B cell (primary cell): ENCODE results near the gene POLK. TPM values are rescaled to one million over a fixed set of nuclear protein-coding genes. Genes with fewer than 3 reads are reported as not detected.
"Not testable (repeated sequence)": the region's sequence is repeated elsewhere in the genome, so short reads cannot be mapped to it uniquely, and the experiment has no call there.

Source experiments
- ATAC-seq: fragments of 200-7000 bp; cut with Tn5 transposase; one replicate; pipeline ENCODE4 v1.10.0; 2021; ENCODE audit warnings: low read depth, mild to moderate bottlenecking, moderate number of reproducible peaks, moderate library complexity
- CTCF ChIA-PET: fragments of 350-600 bp; sonication (Branson Sonifier 250); formaldehyde crosslinking; loops from one replicate; lab custom pipeline; 2021; ENCODE audit warnings: antibody characterized with exemption, inconsistent platforms; lab: Charles Lee
- POLR2A ChIA-PET: fragments of 350-600 bp; sonication (Branson Sonifier 250); formaldehyde crosslinking; loops from one replicate; lab custom pipeline; 2021; ENCODE audit warnings: antibody characterized with exemption; lab: Charles Lee
- DNase-seq: peaks from one replicate; pipeline ENCODE4 v3.0.0; 2013
- H2AFZ ChIP-seq: 2 replicates; pipeline ENCODE4 v1.6.1; 2012; ENCODE audit warnings: mild to moderate bottlenecking, low read depth, low read length; ENCODE audit not compliant: insufficient read depth, poor library complexity, severe bottlenecking
- H3K27ac ChIP-seq, 2 donors: 1 replicate in 1 of 2; 2 replicates in 1 of 2; pipeline ENCODE4 v1.5.1; 2012 to 2013; ENCODE audit warnings: low read length in 2 of 2, mild to moderate bottlenecking in 2 of 2, moderate library complexity in 1 of 2
- H3K27me3 ChIP-seq, 4 experiments: fragments of 200-600 bp in 1 of 4; sonication (generic) in 1 of 4; replicated peaks in 1 of 4; 1 replicate in 2 of 4; 2 replicates in 2 of 4; pipeline versions ENCODE4 v1.6.1 to v1.7.0; 2013 to 2016; ENCODE audit warnings: low read length in 3 of 4, mild to moderate bottlenecking in 2 of 4, mixed read lengths in 1 of 4, moderate library complexity in 1 of 4; ENCODE audit not compliant: insufficient read depth in 4 of 4, control insufficient read depth in 3 of 4; ENCODE audit errors: control extremely low read depth in 1 of 4
- H3K36me3 ChIP-seq, 2 experiments: replicated peaks in 1 of 2; 1 replicate in 1 of 2; 2 replicates in 1 of 2; pipeline versions ENCODE4 v1.6.1 to v1.7.1; 2013; ENCODE audit warnings: low read length in 1 of 2; ENCODE audit not compliant: insufficient read depth in 2 of 2, control insufficient read depth in 1 of 2; ENCODE audit errors: control extremely low read depth in 1 of 2, extremely low read depth in 1 of 2
- H3K4me1 ChIP-seq, 2 donors: fragments of 200-600 bp in 1 of 2; sonication (generic) in 1 of 2; 1 replicate in 1 of 2; 2 replicates in 1 of 2; pipeline versions ENCODE4 v1.5.1 to v1.6.1; 2013 to 2017; ENCODE audit warnings: low read length in 2 of 2; ENCODE audit not compliant: control insufficient read depth in 2 of 2, insufficient read depth in 2 of 2
- H3K4me2 ChIP-seq: replicated peaks from 2 replicates; pipeline ENCODE3; 2012; ENCODE audit warnings: mild to moderate bottlenecking, low read depth, low read length; ENCODE audit not compliant: poor library complexity, severe bottlenecking
- H3K4me3 ChIP-seq, 5 experiments: fragments of 200-600 bp in 1 of 5; sonication (generic) in 1 of 5; 1 replicate in 3 of 5; 2 replicates in 2 of 5; pipeline versions ENCODE4 v1.5.1 to v1.7.0; 2011 to 2016; ENCODE audit warnings: low read length in 4 of 5, mild to moderate bottlenecking in 4 of 5, low read depth in 2 of 5, control low read depth in 1 of 5, moderate library complexity in 1 of 5; ENCODE audit not compliant: insufficient read depth in 1 of 5; ENCODE audit errors: control extremely low read depth in 1 of 5, extremely low read depth in 1 of 5
- H3K79me2 ChIP-seq: fragments of 200-600 bp; sonication (generic); one replicate; pipeline ENCODE4 v1.6.0; 2016; ENCODE audit warnings: low read length; ENCODE audit not compliant: control insufficient read depth, insufficient read depth
- H3K9ac ChIP-seq: fragments of 200-600 bp; sonication (generic); 2 replicates; pipeline ENCODE4 v1.6.1; 2017; ENCODE audit warnings: mild to moderate bottlenecking, low read length, moderate library complexity
- H3K9me3 ChIP-seq, 3 donors: one replicate each; pipeline versions ENCODE4 v1.6.1 to v1.7.1; 2013; ENCODE audit warnings: low read length in 2 of 3; ENCODE audit not compliant: control insufficient read depth in 2 of 3, insufficient read depth in 1 of 3; ENCODE audit errors: control extremely low read depth in 1 of 3
- H4K20me1 ChIP-seq: 2 replicates; pipeline ENCODE4 v1.6.0; 2012; ENCODE audit warnings: mild to moderate bottlenecking, low read length; ENCODE audit not compliant: insufficient read depth, control insufficient read depth, poor library complexity, severe bottlenecking
- H3K27ac Mint-ChIP-seq: one replicate; pipeline ENCODE4 v1.8.0; 2021; ENCODE audit warnings: mixed read lengths
- H3K27me3 Mint-ChIP-seq: one replicate; pipeline ENCODE4 v1.8.0; 2021; ENCODE audit warnings: mixed read lengths
- H3K4me1 Mint-ChIP-seq: one replicate; pipeline ENCODE4 v1.8.0; 2021; ENCODE audit warnings: mixed read lengths
- H3K4me3 Mint-ChIP-seq: one replicate; pipeline ENCODE4 v1.8.0; 2021; ENCODE audit warnings: mixed read lengths
- H3K9me3 Mint-ChIP-seq: one replicate; pipeline ENCODE4 v1.8.0; 2022; ENCODE audit warnings: mixed read lengths; ENCODE audit not compliant: insufficient read depth
- EZH2 ChIP-seq: IDR thresholded peaks from 2 replicates; pipeline ENCODE4 v1.6.1; 2012; ENCODE audit warnings: borderline replicate concordance, low read depth, mild to moderate bottlenecking, moderate library complexity, low read length; ENCODE audit not compliant: insufficient read depth, poor library complexity, severe bottlenecking
- WGBS: methylation state at CpG from one replicate; pipeline ENCODE4 v1.1.5; 2013; ENCODE audit warnings: missing lambda C conversion rate; ENCODE audit not compliant: insufficient coverage; 5-methylcytosine and 5-hydroxymethylcytosine counted together
- intact Hi-C: fragments of 100-400 bp; cut with micrococcal nuclease; formaldehyde crosslinking; loops from one replicate; pipeline ENCODE4 v1.10.0; 2022
- polyA plus RNA-seq: library from polyadenylated mRNA; depleted of rRNA; stranded (reverse); fragments of >200 nt; gene quantifications from 2 replicates; pipeline ENCODE4 v1.2.3, GENCODE V29; 2012
- total RNA-seq, 2 donors: library from RNA; stranded (reverse); fragments of 120-200 nt in 1 of 2; gene quantifications; 1 replicate in 1 of 2; 2 replicates in 1 of 2; pipeline versions ENCODE4 v1.2.3 to v1.2.4, GENCODE V29; 2013 to 2022
- TF ChIP-seq, protein P1 (sequence below): fragments of 200-600 bp; IDR thresholded peaks from one replicate; pipeline ENCODE4 v1.8.0; 2022; ENCODE audit warnings: antibody characterized with exemption, mild to moderate bottlenecking

POLK gene
- total and polyA plus RNA-seq, 2 donors (not counting 1 experiment from before 2014, with no cell fraction given) = 13.8 to 41.6 TPM

DNA sequence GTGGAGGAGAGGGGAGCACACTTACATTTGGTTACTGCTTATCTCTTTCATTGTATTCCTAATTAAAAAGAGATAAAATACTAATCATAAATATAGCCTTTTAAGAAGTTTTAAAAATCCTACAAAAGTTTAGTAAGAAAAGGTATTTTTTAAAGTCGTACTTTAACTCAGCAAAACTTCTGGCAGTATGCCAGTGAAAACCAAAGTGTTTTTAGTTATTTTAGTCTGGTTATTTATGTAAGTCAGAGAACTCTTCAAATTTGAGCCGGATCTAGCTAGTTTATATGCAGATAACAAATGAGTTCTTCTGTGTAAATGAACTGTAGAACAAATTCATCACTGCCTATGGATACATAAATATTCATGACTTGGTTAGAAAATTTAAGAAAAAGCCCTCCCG is 63.1 kb downstream of the POLK start:
- H3K27me3 ChIP-seq = no peaks in the 10 kb centered on the region
- H3K4me1 Mint-ChIP-seq = peaks cover 33% of the 10 kb centered on the region
- peaks cover 8 to 13% of the 10 kb centered on the region in 2 experiments for H3K36me3 ChIP-seq
- H3K27me3 Mint-ChIP-seq = no peaks in the 10 kb centered on the region
- WGBS = 40% methylated on average over 1 of the region's 3 CpGs
- peak overlapping the region; percentile 60 for H3K27ac Mint-ChIP-seq
- H3K79me2 ChIP-seq = no peaks in the 10 kb centered on the region
- H3K9me3 ChIP-seq = no peaks in the 10 kb centered on the region
- peak overlapping the region in 1 of 5 experiments; percentile 39 for H3K4me3 ChIP-seq
- ATAC-seq (no peak), DNase-seq (peak; percentile 7)
- H3K4me3 Mint-ChIP-seq = peak overlapping the region; percentile 78
- intact Hi-C loops = loop anchor here (10.0 kb wide), 1 partner anchor 130 kb away; no protein-coding TSS in a partner anchor
- peak overlapping the region; percentile 16 to 65 for H3K27ac ChIP-seq
- CTCF ChIA-PET = no interaction called here
- TF ChIP-seq, protein P1, sequence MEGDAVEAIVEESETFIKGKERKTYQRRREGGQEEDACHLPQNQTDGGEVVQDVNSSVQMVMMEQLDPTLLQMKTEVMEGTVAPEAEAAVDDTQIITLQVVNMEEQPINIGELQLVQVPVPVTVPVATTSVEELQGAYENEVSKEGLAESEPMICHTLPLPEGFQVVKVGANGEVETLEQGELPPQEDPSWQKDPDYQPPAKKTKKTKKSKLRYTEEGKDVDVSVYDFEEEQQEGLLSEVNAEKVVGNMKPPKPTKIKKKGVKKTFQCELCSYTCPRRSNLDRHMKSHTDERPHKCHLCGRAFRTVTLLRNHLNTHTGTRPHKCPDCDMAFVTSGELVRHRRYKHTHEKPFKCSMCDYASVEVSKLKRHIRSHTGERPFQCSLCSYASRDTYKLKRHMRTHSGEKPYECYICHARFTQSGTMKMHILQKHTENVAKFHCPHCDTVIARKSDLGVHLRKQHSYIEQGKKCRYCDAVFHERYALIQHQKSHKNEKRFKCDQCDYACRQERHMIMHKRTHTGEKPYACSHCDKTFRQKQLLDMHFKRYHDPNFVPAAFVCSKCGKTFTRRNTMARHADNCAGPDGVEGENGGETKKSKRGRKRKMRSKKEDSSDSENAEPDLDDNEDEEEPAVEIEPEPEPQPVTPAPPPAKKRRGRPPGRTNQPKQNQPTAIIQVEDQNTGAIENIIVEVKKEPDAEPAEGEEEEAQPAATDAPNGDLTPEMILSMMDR = no peak
- no peak for TF ChIP-seq EZH2
- H4K20me1 ChIP-seq = no peaks in the 10 kb centered on the region
- H3K9me3 Mint-ChIP-seq = no peaks in the 10 kb centered on the region
- H3K4me1 ChIP-seq = peaks cover 18 to 23% of the 10 kb centered on the region in 2 donors
- POLR2A ChIA-PET = no interaction called here
- peak overlapping the region; percentile 19 for H3K9ac ChIP-seq
- no peak overlapping the region for H2AFZ ChIP-seq
- H3K4me2 ChIP-seq = peak overlapping the region; percentile 46

DNA sequence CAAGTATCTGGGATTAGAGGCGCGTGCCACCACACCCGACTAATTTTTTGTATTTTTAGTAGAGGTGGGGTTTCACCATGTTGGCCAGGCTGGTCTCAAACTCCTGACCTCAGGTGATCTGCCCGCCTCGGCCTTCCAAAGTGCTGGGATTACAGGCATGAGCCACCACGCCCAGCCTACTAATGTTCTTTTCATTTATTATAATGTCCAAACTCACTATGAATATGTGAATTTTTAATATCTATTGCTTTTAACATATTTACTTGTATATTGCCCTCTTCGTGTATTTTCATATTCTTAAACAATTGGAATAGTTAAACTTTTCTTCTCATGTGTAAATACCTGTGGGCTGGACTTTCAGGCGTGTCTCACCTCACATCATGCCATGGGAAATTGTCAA is 66.6 kb downstream of the POLK start:
- H3K4me2 ChIP-seq, POLR2A ChIA-PET, H3K9ac ChIP-seq, H2AFZ ChIP-seq, ATAC-seq, H3K9me3 Mint-ChIP-seq, H3K27me3 ChIP-seq, H3K4me3 ChIP-seq, DNase-seq, H4K20me1 ChIP-seq, CTCF ChIA-PET, H3K27me3 Mint-ChIP-seq, H3K4me3 Mint-ChIP-seq, H3K79me2 ChIP-seq, H3K27ac Mint-ChIP-seq, H3K9me3 ChIP-seq, H3K27ac ChIP-seq: not testable (repeated sequence)
- no CpG with 5 or more reads among the region's 8 CpGs for WGBS
- H3K4me1 Mint-ChIP-seq = peaks cover 19% of the 10 kb centered on the region
- peaks cover 6 to 19% of the 10 kb centered on the region in 2 experiments for H3K36me3 ChIP-seq
- intact Hi-C loops = loop anchor here (10.0 kb wide), 1 partner anchor 133 kb away; no protein-coding TSS in a partner anchor
- peaks cover 12 to 14% of the 10 kb centered on the region in 2 donors for H3K4me1 ChIP-seq
